NK-92 treated with Interleukin-12 subunit alpha and Interleukin-12 subunit beta, amount 100 ng/mL, for 24 hours (cell line): ENCODE results near the gene P2RX4.
"Not testable (repeated sequence)": the region's sequence is repeated elsewhere in the genome, so short reads cannot be mapped to it uniquely, and the experiment has no call there.

Experiments
- DNase-seq: peaks from one replicate; lab custom pipeline; 2025; lab: John Stamatoyannopoulos, UW

P2RX4 gene, protein sequence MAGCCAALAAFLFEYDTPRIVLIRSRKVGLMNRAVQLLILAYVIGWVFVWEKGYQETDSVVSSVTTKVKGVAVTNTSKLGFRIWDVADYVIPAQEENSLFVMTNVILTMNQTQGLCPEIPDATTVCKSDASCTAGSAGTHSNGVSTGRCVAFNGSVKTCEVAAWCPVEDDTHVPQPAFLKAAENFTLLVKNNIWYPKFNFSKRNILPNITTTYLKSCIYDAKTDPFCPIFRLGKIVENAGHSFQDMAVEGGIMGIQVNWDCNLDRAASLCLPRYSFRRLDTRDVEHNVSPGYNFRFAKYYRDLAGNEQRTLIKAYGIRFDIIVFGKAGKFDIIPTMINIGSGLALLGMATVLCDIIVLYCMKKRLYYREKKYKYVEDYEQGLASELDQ

DNA sequence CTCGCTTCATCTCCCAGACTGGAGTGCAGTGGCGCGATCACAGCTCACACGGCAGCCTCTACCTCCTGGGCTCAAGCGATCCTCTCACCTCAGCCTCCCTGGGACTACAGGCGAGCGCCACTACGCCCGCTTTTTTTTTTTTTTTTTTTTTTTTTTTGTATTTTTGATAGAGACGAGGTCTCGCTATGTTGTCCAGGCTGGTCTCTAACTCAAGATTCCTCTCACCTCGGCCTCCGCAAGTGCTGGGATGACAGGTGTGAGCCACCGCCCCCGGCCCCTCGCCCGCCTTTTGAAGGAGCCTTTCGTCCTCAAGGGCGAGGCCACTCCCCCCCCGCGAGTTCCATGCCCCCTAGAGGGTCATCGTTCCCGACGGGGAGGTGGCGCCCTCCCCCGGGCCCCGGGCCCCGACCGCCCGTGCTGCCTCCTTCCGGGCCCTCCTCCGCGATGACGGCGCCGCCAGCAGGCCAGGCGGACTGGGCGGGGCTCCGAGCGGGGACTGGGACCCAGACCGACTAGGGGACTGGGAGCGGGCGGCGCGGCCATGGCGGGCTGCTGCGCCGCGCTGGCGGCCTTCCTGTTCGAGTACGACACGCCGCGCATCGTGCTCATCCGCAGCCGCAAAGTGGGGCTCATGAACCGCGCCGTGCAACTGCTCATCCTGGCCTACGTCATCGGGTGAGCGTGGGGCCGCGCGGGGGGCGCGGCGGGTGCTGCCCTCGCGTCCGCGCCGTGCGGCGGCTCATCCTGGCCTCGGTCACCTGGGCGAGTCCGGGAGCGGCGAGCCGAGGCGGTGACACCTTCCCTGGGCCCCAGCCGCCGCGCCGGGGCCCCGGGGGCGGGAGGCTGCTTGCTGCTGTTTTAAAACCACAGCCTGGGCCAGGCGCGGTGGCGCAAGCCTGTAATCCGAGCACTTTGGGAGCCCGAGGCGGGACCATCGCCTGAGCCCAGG lies at the start of gene P2RX4:
P2RX4 (plus strand) TSS at position 506 of the 949 bp plus-strand sequence; CDS start at position 542, 36 bp downstream.
- DNase-seq: peak; percentile 67

DNA sequence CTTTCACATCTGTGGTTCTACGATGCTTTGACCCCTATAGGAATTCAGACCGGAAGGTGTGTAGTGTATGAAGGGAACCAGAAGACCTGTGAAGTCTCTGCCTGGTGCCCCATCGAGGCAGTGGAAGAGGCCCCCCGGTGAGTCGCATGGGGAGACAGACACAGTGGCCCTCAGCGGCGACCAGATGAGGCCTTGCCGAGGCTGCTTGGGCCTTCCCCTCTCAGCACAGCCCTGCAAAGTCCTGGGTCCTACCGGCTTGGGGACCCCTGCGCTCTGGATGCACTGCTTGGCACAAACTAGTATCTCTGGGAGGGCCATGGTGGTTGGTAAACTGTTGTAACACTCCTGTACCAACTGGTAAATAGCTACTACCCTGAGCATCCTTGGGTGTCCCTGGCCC lies 47.5 kb upstream of the P2RX4 start:
- no peak for DNase-seq

DNA sequence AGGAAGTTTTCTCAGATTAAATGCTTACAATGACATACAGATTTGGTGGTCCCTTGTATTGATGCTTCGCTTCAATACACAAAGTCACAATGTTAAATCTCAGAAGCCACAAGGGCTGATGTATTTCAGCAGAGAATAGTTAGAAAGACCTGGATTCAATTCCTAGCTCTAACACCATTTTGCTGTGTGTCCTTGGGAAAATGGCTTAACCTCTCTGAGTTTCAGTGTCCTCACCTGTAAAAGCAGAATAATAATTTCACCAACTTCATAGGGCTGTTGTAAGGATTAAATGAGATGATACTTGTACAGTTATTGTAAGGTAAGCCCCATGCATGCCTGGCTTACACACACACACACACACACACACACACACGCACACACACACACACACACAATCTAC lies 46.9 kb upstream of the P2RX4 start:
- DNase-seq: no peak

DNA sequence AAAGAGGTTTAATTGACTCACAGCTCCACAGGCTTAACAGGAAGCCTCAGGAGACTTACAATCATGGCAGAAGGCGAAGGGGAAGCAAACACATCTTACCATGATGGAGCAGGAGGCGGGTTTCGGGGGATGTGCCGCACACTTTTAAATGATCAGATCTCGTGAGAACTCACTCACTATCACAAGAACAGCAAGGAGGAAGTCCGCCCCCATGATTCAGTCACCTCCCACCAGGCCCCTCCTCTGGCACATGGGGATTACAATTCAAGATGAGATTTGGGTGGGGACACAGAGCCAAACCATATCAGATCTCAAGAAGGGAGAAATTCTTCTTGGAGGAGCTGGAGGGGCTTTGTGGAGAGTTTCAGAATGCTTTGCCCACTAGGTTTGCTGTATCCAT lies 45.1 kb upstream of the P2RX4 start:
- DNase-seq: not testable (repeated sequence)

DNA sequence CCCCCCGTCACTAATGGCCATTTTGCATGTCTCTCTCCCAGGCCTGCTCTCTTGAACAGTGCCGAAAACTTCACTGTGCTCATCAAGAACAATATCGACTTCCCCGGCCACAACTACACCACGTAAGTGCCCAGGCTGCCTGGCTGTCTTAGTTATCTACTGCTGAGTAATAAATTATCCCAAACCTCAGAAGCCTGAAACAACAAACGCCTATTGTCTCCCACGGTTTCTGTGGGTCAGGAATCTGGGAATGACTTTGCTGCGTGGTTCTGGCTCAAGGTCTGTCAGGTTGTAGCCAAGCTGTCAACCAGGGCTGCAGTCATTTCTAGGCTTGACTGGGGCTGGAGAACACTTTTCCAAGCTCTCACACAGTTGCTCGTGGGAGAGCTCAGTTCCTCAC lies 44.6 kb upstream of the P2RX4 start:
- no peak for DNase-seq

DNA sequence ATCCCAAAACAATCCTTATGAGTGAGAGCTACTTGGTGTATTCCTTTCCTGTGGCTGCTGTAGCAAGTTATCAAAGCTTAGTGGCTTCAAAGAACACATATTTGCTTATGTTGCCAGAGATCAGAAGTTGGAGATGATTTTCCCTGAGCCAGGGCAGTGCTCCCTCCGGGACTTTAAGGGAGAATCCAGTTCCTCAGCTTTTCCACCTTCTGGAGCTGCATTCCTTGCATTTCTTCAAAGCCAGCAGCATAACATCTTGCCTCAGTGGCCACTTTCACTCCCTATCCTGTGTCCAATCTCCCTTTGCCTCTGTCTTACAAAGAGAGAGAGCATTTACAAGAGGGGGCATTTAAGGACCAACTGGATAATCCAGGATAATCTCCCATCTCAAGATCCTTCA lies 43.6 kb upstream of the P2RX4 start:
- no peak for DNase-seq

DNA sequence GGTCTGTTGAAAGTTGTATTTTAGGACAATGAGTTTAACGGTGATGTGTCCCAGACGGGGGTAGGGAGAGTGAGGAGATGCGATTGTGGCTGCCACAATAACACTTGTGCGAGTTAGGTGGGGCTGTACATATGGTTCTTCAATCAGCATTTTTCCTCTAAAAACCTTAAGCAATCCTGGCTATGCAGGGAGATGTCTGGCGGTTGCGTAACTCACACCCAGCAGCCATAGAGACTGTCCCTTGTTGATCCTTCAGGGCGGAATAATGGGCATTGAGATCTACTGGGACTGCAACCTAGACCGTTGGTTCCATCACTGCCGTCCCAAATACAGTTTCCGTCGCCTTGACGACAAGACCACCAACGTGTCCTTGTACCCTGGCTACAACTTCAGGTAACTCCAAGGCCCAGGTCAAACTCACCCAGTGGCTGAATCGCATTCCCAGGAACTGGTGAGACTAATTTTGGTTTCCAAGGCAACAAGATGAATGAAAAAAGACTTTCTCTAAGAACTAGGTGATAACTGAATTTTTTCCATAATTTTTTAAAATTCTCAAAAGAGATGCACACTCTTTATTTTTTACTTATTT lies 42.6 kb upstream of the P2RX4 start:
- no peak for DNase-seq

DNA sequence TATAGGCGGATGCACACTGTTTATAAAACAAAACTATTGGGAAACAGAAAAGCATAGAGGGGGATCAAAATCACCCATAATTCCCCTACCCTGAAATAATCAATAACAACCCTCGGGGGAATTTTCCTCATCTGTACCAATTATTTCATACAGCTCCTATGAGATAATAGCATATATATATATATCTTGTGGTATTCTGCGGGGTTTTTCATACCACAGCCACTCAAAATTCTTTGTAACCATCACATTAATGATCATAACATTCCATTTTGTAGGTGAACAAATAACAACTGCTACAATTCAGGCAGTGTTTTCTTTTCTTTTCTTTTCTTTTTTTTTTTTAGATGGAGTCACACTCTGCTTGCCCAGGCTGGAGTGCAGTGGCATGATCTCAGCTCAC lies 42.0 kb upstream of the P2RX4 start:
- DNase-seq: no peak

DNA sequence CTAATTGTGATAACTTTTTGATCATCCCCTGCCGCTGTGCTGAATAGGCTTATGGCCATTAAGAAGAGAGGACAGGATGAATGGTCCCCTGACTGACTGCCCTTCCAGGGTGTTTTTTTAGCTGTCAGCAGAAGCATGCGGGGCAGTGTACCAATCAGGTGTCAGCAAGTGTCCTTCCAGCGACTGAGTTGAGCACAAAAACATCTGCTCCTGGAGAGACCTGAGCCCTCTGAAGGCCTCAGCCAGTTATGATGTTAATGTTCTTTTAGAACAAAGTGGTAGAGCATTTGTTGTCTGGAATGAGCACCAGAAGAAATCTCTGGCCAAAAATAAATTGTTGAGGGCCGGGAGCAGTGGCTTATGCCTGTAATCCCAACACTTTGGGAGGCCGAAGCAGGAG lies 39.8 kb upstream of the P2RX4 start:
- DNase-seq: no peak

DNA sequence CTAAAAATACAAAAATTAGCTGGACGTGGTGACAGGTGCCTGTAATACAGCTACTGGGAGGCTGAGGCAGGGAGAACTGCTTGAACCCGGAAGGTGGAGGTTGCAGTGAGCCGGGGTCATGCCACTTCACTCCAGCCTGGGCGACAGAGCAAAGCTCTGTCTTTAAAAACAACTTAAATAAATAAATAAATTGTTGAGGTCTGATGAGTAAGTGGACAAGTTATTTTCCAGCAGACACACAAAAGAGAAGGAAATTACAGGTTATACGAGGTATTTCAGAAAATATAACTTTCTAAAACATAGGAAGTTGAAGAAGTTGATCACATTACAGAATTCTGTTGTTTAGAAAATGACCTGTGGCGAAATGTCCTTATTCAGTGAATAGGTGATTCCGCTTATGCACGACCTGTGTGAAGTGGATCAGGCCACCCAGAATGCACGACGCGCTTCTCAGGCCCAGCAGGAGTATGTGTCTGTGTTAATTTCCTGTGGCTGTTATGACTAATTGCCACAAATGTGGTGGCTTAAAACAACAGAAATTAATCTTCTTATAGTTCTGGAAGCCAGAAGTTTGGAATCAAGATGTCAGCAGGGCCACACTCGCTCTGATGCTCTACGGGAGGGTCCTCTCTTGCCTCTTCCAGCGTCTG lies 39.2 kb upstream of the P2RX4 start:
- peak; percentile 21 for DNase-seq

DNA sequence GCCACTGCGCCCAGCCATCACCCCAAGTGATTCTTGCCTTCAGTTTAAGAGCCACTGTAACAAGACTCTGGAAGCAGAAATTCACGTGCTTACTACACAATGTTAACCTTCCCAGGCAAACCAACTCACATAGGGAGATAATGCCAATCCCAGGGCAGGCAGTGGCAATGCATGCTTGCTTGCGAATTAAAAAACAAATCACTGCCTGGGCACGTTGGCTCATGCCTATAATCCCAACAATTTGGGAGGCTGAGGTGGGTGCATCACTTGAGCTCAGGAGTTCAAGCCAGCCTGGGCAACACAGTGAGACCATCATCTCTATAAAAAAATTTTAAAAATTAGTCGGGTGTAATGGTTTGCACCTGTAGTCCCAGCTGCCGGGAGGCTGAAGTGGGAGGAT lies 37.8 kb upstream of the P2RX4 start:
- DNase-seq: no peak

DNA sequence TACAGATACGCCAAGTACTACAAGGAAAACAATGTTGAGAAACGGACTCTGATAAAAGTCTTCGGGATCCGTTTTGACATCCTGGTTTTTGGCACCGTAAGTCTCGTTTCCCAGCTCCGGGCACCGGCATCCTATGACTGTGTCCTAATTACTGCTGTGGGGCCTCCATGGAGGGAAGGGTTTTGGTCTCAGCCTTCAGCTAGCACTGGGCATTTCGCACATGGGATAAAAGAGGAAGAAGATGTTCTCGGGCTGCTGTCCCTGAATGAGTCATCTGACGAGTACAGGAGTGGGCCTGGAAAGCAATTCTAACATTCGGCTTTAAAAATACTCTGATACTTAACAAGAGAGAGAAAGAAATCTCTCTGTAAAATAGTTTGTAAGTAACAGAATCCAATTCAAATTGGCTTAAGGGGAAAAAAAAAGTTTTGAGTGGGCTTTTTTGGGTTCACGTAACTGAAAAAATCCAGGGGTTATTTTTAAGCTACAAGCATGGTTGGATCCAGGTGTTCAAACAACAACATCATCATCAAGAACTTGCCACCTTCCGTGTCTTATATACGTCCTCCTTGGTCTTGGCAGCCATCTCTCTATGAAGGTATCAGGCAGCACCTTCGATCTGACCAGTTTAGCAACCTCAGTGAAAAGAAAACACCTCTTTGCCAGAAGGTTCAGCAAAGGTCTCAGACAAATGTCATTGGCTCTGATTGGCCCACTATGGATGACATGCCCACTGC lies 34.4 kb upstream of the P2RX4 start:
- no peak for DNase-seq

DNA sequence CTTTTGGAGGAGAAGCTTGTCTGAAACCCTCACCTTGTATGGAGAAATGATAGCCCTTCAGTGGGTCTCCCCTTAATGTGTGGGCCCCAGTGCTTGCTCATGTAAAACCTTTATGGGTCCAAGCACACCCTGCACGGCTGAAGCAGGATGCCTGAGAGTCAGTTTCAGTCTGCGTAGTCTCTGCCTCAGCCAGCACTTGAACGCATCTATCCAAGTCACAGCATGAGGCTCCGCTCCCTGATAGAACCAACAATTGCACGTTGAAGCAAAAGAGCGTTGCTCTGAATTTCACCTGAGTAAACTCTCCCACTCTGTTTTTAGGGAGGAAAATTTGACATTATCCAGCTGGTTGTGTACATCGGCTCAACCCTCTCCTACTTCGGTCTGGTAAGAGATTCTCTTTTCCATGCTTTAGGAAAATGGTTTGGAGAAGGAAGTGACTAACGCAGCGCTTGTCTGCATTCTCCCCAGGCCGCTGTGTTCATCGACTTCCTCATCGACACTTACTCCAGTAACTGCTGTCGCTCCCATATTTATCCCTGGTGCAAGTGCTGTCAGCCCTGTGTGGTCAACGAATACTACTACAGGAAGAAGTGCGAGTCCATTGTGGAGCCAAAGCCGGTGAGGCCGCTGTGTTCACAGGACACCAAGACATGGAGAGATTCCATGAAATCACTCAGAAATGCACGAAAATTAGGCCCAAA lies 33.0 kb upstream of the P2RX4 start:
- DNase-seq: no peak

DNA sequence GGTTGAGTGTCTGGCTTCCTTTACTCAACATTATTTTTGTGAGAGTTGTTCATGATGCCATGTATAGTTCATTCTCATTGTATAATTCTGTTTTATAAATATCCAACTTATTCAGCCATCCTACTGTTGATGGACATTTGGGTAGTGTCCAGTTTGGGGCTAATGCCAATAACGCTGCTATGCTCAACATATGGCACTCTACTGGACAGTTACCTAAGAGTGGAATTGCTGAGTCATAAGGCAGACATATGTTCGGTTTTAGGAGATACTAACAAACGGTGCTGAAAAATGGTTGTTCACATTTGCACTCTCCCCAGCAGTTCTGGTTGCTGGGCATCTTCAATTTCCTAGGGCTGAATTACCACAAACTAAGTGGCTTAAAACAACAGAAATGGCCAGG lies 28.7 kb upstream of the P2RX4 start:
- no peak for DNase-seq

DNA sequence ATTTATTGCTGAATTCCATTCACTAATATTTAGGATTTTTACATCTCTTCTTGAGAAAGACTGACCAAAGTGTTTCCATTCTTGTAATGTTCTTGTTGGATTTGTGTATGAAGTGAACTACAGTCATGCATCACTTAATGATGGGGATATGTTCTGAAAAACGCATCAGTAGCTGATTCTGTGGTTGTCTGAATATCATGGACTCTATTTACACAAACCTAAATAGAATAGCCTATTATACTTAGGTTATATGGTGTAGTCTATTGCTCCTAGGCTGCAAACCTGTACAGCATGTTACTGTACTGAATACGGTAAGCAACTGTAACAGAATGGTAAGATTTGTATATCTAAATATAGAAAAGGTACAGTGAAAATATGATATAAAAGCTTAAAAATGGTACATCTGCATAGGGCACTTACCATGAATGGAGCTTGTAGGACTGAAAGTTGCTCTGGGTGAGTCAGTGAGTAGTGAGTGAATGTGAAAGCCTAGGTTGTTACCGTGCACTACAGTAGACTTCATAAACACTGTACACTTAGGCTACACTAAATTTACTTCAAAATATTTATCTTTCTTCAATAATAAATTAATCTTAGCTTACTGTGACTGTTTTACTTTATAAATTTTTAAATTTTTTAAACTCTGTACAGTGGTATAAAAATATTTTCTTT lies 27.6 kb upstream of the P2RX4 start:
- DNase-seq: no peak

DNA sequence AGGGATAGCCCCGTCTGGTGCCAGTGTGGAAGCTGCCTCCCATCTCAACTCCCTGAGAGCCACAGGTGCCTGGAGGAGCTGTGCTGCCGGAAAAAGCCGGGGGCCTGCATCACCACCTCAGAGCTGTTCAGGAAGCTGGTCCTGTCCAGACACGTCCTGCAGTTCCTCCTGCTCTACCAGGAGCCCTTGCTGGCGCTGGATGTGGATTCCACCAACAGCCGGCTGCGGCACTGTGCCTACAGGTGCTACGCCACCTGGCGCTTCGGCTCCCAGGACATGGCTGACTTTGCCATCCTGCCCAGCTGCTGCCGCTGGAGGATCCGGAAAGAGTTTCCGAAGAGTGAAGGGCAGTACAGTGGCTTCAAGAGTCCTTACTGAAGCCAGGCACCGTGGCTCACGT lies 25.5 kb upstream of the P2RX4 start:
- DNase-seq: no peak

DNA sequence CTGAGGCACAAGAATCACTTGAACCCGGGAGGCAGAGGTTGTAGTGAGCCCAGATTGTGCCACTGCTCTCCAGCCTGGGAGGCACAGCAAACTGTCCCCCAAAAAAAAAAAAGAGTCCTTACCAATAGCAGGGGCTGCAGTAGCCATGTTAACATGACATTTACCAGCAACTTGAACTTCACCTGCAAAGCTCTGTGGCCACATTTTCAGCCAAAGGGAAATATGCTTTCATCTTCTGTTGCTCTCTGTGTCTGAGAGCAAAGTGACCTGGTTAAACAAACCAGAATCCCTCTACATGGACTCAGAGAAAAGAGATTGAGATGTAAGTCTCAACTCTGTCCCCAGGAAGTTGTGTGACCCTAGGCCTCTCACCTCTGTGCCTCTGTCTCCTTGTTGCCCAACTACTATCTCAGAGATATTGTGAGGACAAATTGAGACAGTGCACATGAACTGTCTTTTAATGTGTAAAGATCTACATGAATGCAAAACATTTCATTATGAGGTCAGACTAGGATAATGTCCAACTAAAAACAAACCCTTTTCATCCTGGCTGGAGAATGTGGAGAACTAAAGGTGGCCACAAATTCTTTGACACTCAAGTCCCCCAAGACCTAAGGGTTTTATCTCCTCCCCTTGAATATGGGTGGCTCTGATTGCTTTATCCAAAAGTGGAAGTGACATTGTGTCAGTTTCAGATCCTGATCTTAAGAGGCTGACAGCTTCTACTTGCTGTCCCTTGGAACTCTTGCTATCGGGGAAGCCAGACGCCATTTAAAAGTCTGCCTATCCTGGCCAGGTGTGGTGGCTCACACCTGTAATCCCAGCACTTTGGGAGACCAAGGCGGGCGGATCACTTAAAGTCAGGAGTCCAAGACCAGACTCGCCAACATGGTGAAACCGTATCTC lies 24.7 kb upstream of the P2RX4 start:
- DNase-seq: no peak

DNA sequence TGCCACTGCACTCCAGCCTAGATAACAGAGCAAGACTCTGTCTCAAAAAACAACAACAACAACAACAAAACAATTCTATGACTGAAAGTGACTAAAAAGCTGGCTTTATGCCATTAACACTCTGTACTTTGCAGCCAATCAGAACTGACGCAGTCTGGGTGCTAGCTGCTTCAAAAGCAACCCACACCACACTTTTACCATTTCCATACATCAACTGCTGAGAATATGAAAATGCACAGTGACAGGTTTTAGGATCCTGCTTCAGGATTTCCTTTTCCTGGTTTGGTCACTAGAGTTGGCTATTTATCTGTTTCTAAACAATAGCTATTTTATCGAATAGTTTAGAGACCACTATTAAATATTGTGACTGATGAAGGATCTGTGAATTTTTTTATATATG lies 23.1 kb upstream of the P2RX4 start:
- no peak for DNase-seq

DNA sequence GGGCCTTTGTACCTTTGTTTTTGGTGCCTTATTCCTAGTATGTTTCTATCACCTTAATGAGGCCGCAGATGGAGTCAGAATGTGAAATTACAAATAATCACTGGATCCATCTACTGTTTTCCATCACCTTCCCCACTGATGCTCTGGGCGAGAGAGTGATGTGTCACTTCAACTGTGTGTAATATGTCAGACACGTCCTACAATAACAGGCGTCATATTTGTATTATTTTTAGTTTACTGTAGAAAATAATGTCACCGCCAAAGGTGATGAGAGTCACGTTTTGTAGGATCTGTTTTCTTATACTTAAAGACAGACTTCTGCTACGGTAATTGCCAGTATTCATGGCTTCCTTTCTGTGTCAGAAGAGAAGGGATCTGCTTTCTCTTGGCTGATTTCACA lies 22.4 kb upstream of the P2RX4 start:
- no peak for DNase-seq
